HepG2 (cell line): ENCODE measurements around the gene CCDC83. TPM values are rescaled to one million over a fixed set of nuclear protein-coding genes. Genes with fewer than 3 reads are reported as not detected.

ENCODE experiments used
- ARNTL ChIP-seq: sonication (generic); formaldehyde crosslinking; IDR thresholded peaks from 2 replicates; pipeline ENCODE4 v1.4.0; 2020; ENCODE audit warnings: mild to moderate bottlenecking, missing genetic modification reagents
- ATF3 ChIP-seq: sonication (generic); formaldehyde crosslinking; IDR thresholded peaks from 2 replicates; pipeline ENCODE4 v1.4.0; 2020; ENCODE audit warnings: missing genetic modification reagents
- HNRNPK ChIP-seq: fragments of 200-400 bp; formaldehyde crosslinking; IDR thresholded peaks from 2 replicates; pipeline ENCODE4 v1.6.1; 2018; ENCODE audit warnings: low read length, low read depth, moderate library complexity, mild to moderate bottlenecking; ENCODE audit not compliant: poor library complexity, severe bottlenecking
- IRF2 ChIP-seq: IDR thresholded peaks from 2 replicates; pipeline ENCODE4 v1.6.1; 2018; ENCODE audit warnings: missing genetic modification reagents, missing compliant biosample characterization
- KAT8 ChIP-seq: IDR thresholded peaks from 2 replicates; pipeline ENCODE4 v1.6.1; 2016; ENCODE audit warnings: missing genetic modification reagents, missing compliant biosample characterization
- MEIS1 ChIP-seq: sonication (generic); formaldehyde crosslinking; IDR thresholded peaks from 2 replicates; pipeline ENCODE4 v1.9.0; 2021; ENCODE audit warnings: mild to moderate bottlenecking, missing genetic modification reagents, moderate library complexity, borderline replicate concordance
- MTA3 ChIP-seq: sonication (generic); formaldehyde crosslinking; IDR thresholded peaks from 2 replicates; pipeline ENCODE4 v1.4.0; 2020; ENCODE audit warnings: missing genetic modification reagents
- NKX3-1 ChIP-seq: sonication (generic); formaldehyde crosslinking; IDR thresholded peaks from 2 replicates; pipeline ENCODE4 v1.5.0; 2020; ENCODE audit warnings: missing genetic modification reagents
- NONO ChIP-seq, 2 experiments: fragments of 450-650 bp in 1 of 2; sonication (generic) in 1 of 2; formaldehyde crosslinking in 1 of 2; IDR thresholded peaks in 1 of 2; conservative IDR thresholded peaks in 1 of 2; 2 replicates each; pipeline versions ENCODE4 v1.6.1 to v1.8.0; 2017 to 2022; ENCODE audit warnings: mild to moderate bottlenecking in 1 of 2, missing genetic modification reagents in 1 of 2, moderate library complexity in 1 of 2
- NRL ChIP-seq: sonication (generic); formaldehyde crosslinking; IDR thresholded peaks from 2 replicates; pipeline ENCODE4 v1.5.0; 2020; ENCODE audit warnings: missing genetic modification reagents, mild to moderate bottlenecking, moderate library complexity, borderline replicate concordance
- PITX1 ChIP-seq: sonication (generic); formaldehyde crosslinking; IDR thresholded peaks from 2 replicates; pipeline ENCODE4 v1.5.1; 2020; ENCODE audit warnings: mild to moderate bottlenecking, missing genetic modification reagents
- RELA ChIP-seq: sonication (generic); formaldehyde crosslinking; IDR thresholded peaks from 2 replicates; pipeline ENCODE4 v1.4.0; 2020; ENCODE audit warnings: missing genetic modification reagents
- RORA ChIP-seq: sonication (generic); formaldehyde crosslinking; IDR thresholded peaks from 2 replicates; pipeline ENCODE4 v1.5.0; 2020; ENCODE audit warnings: mild to moderate bottlenecking, missing genetic modification reagents, moderate library complexity
- SCMH1 ChIP-seq: sonication (generic); formaldehyde crosslinking; IDR thresholded peaks from 2 replicates; pipeline ENCODE4 v1.9.0; 2021; ENCODE audit warnings: missing genetic modification reagents, mild to moderate bottlenecking, borderline replicate concordance
- SP140L ChIP-seq: sonication (generic); formaldehyde crosslinking; IDR thresholded peaks from 2 replicates; pipeline ENCODE4 v1.4.0; 2020; ENCODE audit warnings: missing genetic modification reagents, borderline replicate concordance
- ZNF10 ChIP-seq: sonication (generic); formaldehyde crosslinking; IDR thresholded peaks from 2 replicates; pipeline ENCODE4 v1.4.0; 2020; ENCODE audit warnings: mild to moderate bottlenecking, low read depth, missing genetic modification reagents, borderline replicate concordance
- ZNF501 ChIP-seq: sonication (generic); formaldehyde crosslinking; IDR thresholded peaks from 2 replicates; pipeline ENCODE4 v1.5.1; 2020; ENCODE audit warnings: mild to moderate bottlenecking, moderate library complexity, missing genetic modification reagents
- ZNF883 ChIP-seq: sonication (generic); formaldehyde crosslinking; IDR thresholded peaks from 2 replicates; pipeline ENCODE4 v1.5.1; 2020; ENCODE audit warnings: mild to moderate bottlenecking, missing genetic modification reagents; ENCODE audit errors: not compliant biosample characterization
- polyA plus RNA-seq, 8 experiments: library from polyadenylated mRNA; depleted of rRNA in 3 of 8; stranded (reverse) in 7 of 8; unstranded in 1 of 8; fragments of >200 nt; fragmentation: Illumina TruSeq in 4 of 8; extraction: Trizol in 4 of 8; gene quantifications; 2 replicates each; pipeline versions ENCODE4 v1.2.1 to v1.2.3, GENCODE V29; 2011 to 2016; ENCODE audit warnings: low read depth in 4 of 8, missing spikeins in 1 of 8, mixed read lengths in 1 of 8; ENCODE audit not compliant: insufficient read depth in 1 of 8
- total RNA-seq, 5 experiments: library from RNA; depleted of rRNA; stranded (reverse); fragments of >200 nt; fragmentation: Illumina TruSeq; extraction: Trizol; gene quantifications; 2 replicates each; pipeline ENCODE4 v1.2.3, GENCODE V29; 2016; ENCODE audit warnings: low read depth in 1 of 5
- TF ChIP-seq, protein P1 (sequence below): sonication (generic); formaldehyde crosslinking; IDR thresholded peaks from 2 replicates; pipeline ENCODE4 v1.8.0; 2022; ENCODE audit warnings: mild to moderate bottlenecking, missing genetic modification reagents, borderline replicate concordance
- TF ChIP-seq, protein P2 (sequence below): sonication (generic); formaldehyde crosslinking; IDR thresholded peaks from 2 replicates; pipeline ENCODE4 v1.4.0; 2020; ENCODE audit warnings: missing genetic modification reagents, borderline replicate concordance
- TF ChIP-seq, protein P3 (sequence below): sonication (generic); formaldehyde crosslinking; IDR thresholded peaks from 2 replicates; pipeline ENCODE4 v1.4.0; 2020; ENCODE audit warnings: low read depth, missing genetic modification reagents

Gene CCDC83
- total and polyA plus RNA-seq, 2 of the 13 experiments (the other 11 are each of a cell fraction or from before 2014, with no cell fraction given), result not detected

DNA sequence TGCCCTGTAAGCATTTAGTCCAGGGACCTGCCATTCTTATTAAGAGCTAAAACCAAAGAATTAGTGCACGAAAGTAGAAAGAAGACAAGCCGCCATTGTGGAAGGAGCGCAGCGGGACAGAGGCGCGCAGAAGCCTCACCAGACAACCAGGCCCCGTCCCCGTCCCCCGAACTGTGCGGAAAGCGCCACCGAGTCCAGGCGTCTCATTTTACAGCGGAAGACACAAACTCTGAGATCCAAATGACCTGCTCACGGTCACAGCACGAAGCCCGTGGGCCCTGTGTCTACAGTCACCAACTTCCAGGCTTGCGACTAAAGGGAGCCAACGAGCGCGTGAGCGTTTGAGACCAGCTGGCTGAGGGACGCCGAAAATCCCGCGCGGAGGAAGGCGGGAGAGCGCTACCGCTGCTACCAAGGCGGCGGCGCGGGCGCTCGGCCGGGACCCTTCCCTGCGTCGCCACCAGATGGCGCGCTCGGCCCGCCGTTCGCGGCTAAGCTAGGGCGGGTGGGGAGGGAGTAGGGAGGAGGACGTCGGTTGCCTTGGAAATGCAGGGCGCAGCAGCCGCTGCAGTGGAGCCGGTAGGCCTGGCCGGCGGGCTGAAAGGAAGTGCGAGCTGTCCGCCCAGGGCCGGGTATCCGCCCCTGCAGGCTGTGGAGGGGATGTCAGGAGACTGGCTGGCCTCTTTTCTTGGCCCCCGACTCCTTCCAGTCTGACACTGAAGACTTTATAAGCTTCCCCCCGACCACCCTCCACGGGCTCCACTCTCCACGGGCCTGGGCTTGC is 434 bp upstream of the CCDC83 start (continued):
- TF ChIP-seq RELA (CRISPR knock-in tag), result peak; percentile 93
- TF ChIP-seq, protein P1, sequence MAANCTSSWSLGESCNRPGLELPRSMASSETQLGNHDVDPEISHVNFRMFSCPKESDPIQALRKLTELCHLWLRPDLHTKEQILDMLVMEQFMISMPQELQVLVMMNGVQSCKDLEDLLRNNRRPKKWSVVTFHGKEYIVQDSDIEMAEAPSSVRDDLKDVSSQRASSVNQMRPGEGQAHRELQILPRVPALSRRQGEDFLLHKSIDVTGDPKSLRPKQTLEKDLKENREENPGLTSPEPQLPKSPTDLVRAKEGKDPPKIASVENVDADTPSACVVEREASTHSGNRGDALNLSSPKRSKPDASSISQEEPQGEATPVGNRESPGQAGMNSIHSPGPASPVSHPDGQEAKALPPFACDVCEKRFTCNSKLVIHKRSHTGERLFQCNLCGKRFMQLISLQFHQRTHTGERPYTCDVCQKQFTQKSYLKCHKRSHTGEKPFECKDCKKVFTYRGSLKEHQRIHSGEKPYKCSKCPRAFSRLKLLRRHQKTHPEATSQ, result no peak; the same call in 1 of the 2 replicates
- no peak for TF ChIP-seq NONO (IDR thresholded peaks at IDR 0.05)
- peak; percentile 86 for TF ChIP-seq NONO (CRISPR knock-in tag; conservative IDR thresholded peaks at IDR 0.05)
- TF ChIP-seq RORA (CRISPR knock-in tag), result no peak
- no peak for TF ChIP-seq MTA3 (CRISPR knock-in tag)
- TF ChIP-seq PITX1 (CRISPR knock-in tag), result peak; percentile 86
- peak; percentile 85 for TF ChIP-seq KAT8 (CRISPR knock-in tag)
- no peak for TF ChIP-seq ATF3 (CRISPR knock-in tag)
- TF ChIP-seq, protein P2, sequence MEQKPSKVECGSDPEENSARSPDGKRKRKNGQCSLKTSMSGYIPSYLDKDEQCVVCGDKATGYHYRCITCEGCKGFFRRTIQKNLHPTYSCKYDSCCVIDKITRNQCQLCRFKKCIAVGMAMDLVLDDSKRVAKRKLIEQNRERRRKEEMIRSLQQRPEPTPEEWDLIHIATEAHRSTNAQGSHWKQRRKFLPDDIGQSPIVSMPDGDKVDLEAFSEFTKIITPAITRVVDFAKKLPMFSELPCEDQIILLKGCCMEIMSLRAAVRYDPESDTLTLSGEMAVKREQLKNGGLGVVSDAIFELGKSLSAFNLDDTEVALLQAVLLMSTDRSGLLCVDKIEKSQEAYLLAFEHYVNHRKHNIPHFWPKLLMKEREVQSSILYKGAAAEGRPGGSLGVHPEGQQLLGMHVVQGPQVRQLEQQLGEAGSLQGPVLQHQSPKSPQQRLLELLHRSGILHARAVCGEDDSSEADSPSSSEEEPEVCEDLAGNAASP (CRISPR knock-in tag), result peak; percentile 71
- TF ChIP-seq HNRNPK, result peak; percentile 89
- peak; percentile 68; the same call in 1 of the 2 replicates for TF ChIP-seq SP140L (CRISPR knock-in tag)
- no peak for TF ChIP-seq SCMH1 (CRISPR knock-in tag)
- TF ChIP-seq MEIS1 (CRISPR knock-in tag), result no peak
- peak; percentile 93 for TF ChIP-seq NKX3-1 (CRISPR knock-in tag)
- TF ChIP-seq ARNTL (CRISPR knock-in tag), result peak; percentile 28; the same call in 1 of the 2 replicates
- TF ChIP-seq ZNF10, result no peak
- TF ChIP-seq, protein P3, sequence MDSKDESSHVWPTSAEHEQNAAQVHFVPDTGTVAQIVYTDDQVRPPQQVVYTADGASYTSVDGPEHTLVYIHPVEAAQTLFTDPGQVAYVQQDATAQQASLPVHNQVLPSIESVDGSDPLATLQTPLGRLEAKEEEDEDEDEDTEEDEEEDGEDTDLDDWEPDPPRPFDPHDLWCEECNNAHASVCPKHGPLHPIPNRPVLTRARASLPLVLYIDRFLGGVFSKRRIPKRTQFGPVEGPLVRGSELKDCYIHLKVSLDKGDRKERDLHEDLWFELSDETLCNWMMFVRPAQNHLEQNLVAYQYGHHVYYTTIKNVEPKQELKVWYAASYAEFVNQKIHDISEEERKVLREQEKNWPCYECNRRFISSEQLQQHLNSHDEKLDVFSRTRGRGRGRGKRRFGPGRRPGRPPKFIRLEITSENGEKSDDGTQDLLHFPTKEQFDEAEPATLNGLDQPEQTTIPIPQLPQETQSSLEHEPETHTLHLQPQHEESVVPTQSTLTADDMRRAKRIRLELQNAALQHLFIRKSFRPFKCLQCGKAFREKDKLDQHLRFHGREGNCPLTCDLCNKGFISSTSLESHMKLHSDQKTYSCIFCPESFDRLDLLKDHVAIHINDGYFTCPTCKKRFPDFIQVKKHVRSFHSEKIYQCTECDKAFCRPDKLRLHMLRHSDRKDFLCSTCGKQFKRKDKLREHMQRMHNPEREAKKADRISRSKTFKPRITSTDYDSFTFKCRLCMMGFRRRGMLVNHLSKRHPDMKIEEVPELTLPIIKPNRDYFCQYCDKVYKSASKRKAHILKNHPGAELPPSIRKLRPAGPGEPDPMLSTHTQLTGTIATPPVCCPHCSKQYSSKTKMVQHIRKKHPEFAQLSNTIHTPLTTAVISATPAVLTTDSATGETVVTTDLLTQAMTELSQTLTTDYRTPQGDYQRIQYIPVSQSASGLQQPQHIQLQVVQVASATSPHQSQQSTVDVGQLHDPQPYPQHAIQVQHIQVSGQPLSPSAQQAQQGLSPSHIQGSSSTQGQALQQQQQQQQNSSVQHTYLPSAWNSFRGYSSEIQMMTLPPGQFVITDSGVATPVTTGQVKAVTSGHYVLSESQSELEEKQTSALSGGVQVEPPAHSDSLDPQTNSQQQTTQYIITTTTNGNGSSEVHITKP (CRISPR knock-in tag), result no peak; the same call in 1 of the 2 replicates
- peak; percentile 90; the same call in 1 of the 2 replicates for TF ChIP-seq ZNF501
- TF ChIP-seq ZNF883 (CRISPR knock-in tag), result peak; percentile 96
- TF ChIP-seq IRF2 (CRISPR knock-in tag), result peak; percentile 93
- peak; percentile 94 for TF ChIP-seq NRL (CRISPR knock-in tag)
